Stimulated activated CD4-positive, alpha-beta T cell treated with anti-CD3 and anti-CD28 coated beads, Interleukin-2, amount 100 ng/mL, for 24 hours (primary cell): Measurements from ENCODE around the gene XXYLT1.
"Not testable (repeated sequence)": the region's sequence is repeated elsewhere in the genome, so short reads cannot be mapped to it uniquely, and the experiment has no call there.

Experiments used
- DNase-seq, 2 donors: peaks; one replicate each; pipeline ENCODE4 v3.0.0-alpha.2; 2020

Gene XXYLT1

GRCh38 chr3:195226445-195226844 lies 44.5 kb downstream of the XXYLT1 start:
- DNase-seq = no peak

- no peak for DNase-seq
Measured at GRCh38 chr3:195224980-195225580, 45.9 kb downstream of the XXYLT1 start.

GRCh38 chr3:195224156-195224979 lies 46.6 kb downstream of the XXYLT1 start:
- DNase-seq = no peak

GRCh38 chr3:195221876-195222617 lies 48.9 kb downstream of the XXYLT1 start:
- DNase-seq = no peak

- DNase-seq = no peak
Measured at GRCh38 chr3:195221015-195221853, 49.7 kb downstream of the XXYLT1 start.

- DNase-seq = no peak
Measured at GRCh38 chr3:195219351-195220230, 51.4 kb downstream of the XXYLT1 start.

- DNase-seq = not testable (repeated sequence)
Measured at GRCh38 chr3:195218331-195218730, 52.6 kb downstream of the XXYLT1 start.

GRCh38 chr3:195215576-195215975 lies 55.4 kb downstream of the XXYLT1 start:
- DNase-seq = not testable (repeated sequence)

- no peak for DNase-seq
Measured at GRCh38 chr3:195214381-195214780, 56.6 kb downstream of the XXYLT1 start.

GRCh38 chr3:195213639-195214315 lies 57.2 kb downstream of the XXYLT1 start:
- no peak for DNase-seq

- DNase-seq = no peak
Measured at GRCh38 chr3:195212749-195213375, 58.1 kb downstream of the XXYLT1 start.

GRCh38 chr3:195212033-195212748 lies 58.8 kb downstream of the XXYLT1 start:
- DNase-seq = no peak

- DNase-seq = no peak
Measured at GRCh38 chr3:195210266-195210973, 60.5 kb downstream of the XXYLT1 start.

- no peak for DNase-seq
Measured at GRCh38 chr3:195209847-195210265, 61.1 kb downstream of the XXYLT1 start.

GRCh38 chr3:195209083-195209846 lies 61.7 kb downstream of the XXYLT1 start:
- DNase-seq = no peak

- DNase-seq = no peak
Measured at GRCh38 chr3:195208631-195209030, 62.3 kb downstream of the XXYLT1 start.

- DNase-seq = peak in 1 of 2 donors; percentile 27
Measured at GRCh38 chr3:195208183-195208582, 62.8 kb downstream of the XXYLT1 start.

GRCh38 chr3:195207731-195208130 lies 63.2 kb downstream of the XXYLT1 start:
- DNase-seq = no peak
